GM18909 (cell line): Measurements from ENCODE around the gene TBC1D32.

Source experiments
- ATAC-seq: cut with Tn5 transposase; IDR thresholded peaks from one replicate; pipeline ENCODE4 v1.9.1; 2021; ENCODE audit warnings: mild to moderate bottlenecking; ENCODE audit not compliant: unreplicated experiment, poor library complexity

TBC1D32 gene

DNA sequence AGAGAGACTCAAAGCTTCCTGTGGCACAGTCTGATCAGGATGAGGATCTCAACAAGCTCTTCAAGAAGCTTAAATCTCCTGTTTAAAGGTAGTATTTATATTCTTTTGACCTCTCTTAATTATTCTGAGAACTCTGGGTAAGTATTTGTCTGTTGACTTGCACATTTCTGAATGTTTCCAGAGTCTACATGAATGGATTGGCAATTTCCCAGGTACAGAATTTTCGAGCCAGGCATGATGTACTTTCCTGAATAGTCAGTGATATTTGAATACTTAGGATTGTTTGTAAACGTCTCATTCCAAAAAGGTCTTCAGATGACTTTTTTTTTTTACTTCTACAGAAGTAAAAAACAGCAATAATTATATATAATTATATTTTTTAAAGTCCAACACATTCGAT is 293.4 kb downstream of the TBC1D32 start:
- ATAC-seq: no peak

DNA sequence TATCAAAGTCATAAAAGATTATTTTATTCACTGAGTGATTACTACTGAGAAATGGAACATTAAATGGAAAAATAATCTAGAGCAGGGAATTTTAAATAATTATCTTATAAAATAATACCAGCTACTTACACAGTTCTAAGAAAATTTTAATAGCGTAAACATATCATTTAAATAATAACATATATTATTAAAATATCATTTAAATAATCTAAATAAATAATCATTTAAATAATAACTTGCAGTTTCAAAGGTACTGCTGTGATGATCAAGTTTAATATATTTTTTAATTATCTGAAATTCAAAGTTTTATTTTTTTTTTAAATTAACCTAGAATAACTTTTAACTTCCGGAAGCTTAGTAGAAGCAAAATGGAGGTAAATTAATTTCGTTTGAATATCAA is 301.2 kb downstream of the TBC1D32 start:
- no peak for ATAC-seq

DNA sequence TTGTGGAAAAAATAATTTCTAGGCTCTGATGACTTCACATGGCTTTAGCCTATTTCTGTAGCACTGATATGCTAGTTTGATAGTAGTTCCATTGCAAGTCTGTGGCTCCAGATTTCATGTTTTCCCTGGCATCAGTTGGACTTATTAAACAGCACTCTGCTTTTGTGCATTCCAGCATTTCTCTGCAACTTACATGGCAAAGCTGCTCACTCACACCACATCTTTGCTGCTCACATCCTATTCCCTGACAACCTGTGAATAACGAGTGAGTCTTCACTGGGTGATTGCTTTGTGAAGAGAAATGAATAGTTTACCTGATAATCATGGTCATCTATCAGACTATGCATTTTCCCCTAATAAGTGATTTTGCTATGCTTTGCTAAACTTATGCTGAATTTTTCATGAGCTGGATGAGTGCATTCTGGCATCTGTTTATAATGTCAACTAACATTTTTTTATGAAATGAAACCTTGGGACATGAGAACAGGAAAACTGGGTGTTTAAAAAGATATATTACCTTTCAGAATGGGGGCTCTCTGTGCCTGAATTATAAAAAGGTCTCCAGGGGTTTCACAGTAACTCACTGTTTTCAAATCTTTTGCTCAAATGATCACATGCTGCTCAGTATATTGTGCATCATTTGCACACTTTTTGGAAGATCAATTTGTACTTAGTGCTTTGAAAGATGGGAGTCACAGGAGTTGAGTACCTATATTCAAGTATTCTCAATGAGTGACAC is 301.8 kb downstream of the TBC1D32 start:
- no peak for ATAC-seq
